GM19043 (cell line): ENCODE data around the gene CCDC136.

ENCODE experiments used
- ATAC-seq: cut with Tn5 transposase; IDR thresholded peaks from one replicate; pipeline ENCODE4 v1.9.1; 2021; ENCODE audit warnings: low read depth; ENCODE audit not compliant: unreplicated experiment

The CCDC136 gene

DNA sequence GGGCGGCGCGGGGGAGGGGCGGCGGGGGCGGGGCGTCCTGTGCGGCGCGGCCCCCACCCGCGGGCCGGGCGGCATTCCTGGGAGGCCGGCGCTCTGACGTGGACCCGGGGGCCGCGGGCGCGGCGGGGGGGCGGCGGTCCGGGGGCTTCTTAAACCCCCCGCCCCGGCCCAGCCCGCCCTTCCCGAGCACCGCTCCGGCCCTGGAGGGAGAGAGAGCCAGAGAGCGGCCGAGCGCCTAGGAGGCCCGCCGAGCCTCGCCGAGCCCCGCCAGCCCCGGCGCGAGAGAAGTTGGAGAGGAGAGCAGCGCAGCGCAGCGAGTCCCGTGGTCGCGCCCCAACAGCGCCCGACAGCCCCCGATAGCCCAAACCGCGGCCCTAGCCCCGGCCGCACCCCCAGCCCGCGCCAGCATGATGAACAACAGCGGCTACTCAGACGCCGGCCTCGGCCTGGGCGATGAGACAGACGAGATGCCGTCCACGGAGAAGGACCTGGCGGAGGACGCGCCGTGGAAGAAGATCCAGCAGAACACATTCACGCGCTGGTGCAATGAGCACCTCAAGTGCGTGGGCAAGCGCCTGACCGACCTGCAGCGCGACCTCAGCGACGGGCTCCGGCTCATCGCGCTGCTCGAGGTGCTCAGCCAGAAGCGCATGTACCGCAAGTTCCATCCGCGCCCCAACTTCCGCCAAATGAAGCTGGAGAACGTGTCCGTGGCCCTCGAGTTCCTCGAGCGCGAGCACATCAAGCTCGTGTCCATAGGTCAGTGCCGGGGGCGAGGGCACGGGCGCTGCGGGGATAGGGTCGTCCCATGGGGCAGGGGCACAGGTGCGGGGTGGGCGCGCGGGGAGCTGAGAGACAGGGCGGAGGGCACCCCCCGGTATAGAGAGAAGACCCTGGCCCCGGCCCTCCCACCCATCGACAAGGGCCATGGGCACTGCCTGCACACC lies 38.7 kb downstream of the CCDC136 start, which contains the start of gene FLNC:
Gene FLNC, plus strand, starts transcription at position 176 of the 947 bp plus-strand sequence. Its CDS starts 232 bp downstream, at position 408.
- ATAC-seq = no peak

- ATAC-seq = no peak
Measured at GRCh38 chr7:128831178-128831993, 39.6 kb downstream of the CCDC136 start.

- ATAC-seq = no peak
Measured at GRCh38 chr7:128831994-128832879, 40.5 kb downstream of the CCDC136 start.

- no peak for ATAC-seq
Measured at GRCh38 chr7:128832880-128833147, 41.0 kb downstream of the CCDC136 start.

DNA sequence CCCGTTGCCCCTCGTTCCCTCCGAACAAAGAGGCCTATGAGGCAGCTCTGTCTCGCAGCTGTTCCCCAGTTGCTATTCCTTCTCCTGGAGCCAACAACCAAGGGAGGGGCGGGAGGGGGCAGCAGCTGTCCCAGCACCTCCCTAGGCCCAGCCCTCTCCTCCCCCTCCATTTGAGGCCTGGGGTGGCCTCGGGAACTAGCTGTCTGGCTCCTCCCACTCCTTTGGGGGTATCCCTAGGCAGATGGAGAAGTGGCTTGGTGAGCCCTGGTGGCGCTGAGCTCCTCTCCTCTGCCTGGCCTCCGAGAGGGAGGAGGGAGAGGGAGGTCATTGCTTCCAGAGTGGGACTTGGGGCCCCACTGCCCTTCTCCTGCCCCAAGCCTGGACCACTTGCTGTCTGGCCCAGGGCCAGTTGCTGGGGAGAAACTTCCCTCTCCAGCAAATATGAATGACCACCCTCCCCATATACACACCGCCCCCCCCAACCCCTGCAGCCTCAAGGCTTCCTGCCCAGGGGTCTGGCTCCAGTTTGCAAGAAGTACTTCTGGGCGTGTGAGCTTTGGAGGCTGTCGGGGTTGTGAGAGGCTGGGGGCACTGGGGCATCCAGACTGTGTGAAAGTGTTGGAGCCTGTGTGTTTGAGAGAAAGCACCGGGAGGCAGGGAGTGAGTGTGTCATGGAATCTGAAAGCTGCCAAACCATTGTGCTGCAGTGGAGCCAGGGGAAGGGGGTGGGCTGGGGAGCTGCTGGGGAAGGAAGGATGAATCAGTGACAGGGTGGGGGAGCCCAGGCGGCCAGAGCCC lies 41.6 kb downstream of the CCDC136 start:
- ATAC-seq = no peak

DNA sequence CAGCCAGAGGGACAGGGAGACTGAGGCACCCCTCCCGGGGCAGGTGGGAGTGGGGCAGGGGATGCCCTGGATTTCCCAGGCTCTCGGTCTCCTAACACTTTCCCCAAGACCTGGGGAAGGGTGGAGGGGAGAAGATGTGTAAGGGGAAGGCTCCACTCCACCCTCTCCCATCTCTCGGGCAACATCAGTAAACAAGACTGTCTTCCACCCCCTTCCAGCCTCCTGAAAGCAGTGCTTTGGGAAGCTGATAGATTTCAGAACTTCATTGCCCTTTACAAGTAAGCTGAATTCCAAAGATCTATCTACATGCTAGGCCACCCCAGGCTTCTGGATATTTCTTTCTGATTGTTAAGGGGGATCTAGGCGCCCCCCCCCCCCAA lies 42.2 kb downstream of the CCDC136 start:
- ATAC-seq = no peak

DNA sequence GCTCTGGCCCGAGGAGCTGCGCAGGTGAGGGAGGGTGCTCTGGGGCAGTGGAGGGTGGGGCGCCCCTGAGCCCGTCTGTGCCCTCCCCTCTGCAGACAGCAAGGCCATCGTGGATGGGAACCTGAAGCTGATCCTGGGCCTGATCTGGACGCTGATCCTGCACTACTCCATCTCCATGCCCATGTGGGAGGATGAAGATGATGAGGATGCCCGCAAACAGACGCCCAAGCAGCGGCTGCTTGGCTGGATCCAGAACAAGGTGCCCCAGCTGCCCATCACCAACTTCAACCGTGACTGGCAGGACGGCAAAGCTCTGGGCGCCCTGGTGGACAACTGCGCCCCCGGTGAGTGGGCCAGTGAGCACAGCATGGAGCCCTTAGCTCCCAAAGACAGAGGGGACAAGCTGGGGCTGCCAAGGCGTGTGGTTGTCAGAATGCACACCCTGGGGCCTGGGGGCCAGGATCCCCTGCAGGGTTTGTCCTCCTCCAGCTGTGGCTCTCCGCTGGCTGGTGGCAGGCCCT lies 43.5 kb downstream of the CCDC136 start:
- no peak for ATAC-seq

DNA sequence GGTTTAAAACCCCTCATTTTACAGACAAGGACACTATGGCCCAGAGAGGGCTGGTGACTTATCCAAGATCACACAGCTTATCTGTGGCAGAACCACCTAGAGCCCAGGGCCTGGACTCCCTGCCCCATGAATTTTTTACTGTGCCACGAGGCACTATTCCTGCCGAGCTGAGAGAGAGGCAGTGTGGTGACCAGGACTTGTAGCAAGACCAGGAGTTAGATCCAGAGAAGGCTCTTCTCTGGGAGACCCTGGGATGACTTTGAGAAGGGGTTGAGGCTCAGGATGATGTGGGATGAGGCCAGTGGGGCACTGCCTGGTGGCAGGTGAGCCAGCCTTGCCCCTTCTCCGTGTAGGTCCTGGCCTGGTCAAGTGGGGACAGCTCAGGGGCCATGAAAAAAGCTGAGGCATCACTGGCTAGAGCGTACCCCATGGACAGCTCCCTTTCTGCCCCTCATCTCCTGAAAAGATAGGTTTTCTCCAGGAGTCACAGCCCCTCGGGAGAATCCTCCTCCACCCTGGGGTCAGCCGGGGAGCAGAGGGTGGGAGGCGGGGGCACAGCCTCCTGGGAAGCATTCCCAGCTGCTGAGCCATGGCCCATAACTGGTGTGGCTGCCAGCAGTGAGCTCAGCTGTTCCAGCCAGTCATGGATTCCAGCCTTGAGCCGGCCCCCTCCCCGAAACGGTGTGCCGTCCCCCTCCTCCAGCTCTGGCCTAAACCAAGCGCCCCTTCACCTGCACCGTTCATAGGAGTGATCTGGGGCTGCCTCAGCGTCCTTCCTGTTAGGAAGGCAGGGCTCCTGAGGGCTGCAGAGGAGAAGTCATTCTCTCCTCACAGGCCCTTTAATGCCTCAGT lies 44.2 kb downstream of the CCDC136 start:
- ATAC-seq = no peak

- no peak for ATAC-seq
Measured at GRCh38 chr7:128836729-128837348, 45.1 kb downstream of the CCDC136 start.

DNA sequence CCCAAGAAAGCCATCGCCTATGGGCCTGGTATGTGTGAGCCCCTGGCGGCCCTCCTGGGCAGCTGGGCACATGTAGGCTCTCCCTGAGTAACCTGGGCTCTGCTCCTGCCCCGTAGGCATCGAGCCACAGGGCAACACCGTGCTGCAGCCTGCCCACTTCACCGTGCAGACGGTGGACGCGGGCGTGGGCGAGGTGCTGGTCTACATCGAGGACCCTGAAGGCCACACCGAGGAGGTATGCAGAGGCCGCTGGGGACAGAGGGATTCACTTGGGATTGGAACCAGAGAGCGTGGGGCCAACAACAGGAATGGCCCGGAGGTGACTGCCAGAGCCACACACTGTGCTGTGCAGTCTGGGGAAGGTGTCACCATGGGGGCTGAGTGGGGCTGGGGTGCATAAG lies 45.8 kb downstream of the CCDC136 start:
- ATAC-seq = no peak

GRCh38 chr7:128838109-128838779 lies 46.5 kb downstream of the CCDC136 start:
- ATAC-seq = no peak

DNA sequence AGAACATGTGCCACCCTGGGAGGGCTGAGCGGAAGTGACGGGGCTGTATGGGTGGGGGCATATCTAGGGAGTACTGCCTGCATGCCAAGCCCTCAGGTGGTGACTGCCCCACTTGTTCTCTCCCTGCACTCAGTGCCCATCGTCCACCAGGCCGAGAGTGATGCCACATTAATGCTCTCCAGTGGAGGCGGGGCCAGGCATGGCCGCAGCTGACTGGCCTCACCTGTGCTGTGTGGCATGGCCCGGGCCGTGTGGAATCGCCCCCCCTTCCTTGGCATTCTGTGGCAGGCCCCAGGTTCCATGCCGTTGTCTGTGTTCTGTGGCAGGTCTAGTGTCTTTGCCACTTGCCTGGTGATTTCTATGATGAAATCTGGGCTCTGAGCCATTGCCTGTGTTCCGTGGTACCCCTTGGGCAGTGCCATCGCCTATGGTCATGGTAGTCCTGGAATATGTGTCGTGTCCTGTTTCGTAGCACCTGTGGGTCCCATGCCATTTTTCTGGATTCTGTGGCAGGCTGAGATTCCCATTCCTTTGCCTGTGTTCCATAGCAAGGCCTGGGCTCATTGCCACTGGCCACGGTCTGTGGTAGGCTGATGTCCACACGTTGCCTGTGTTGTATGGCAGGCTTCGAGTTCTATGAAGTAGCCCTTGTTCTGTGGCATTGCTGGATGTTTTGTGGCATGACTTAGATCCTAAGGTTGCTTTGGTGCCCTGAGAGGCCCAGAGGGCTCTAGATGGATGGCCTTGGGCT lies 47.4 kb downstream of the CCDC136 start:
- no peak for ATAC-seq

- no peak for ATAC-seq
Measured at GRCh38 chr7:128839751-128840177, 48.0 kb downstream of the CCDC136 start.

- ATAC-seq = no peak
Measured at GRCh38 chr7:128840326-128841170, 48.8 kb downstream of the CCDC136 start.

GRCh38 chr7:128841171-128841690 lies 49.5 kb downstream of the CCDC136 start:
- no peak for ATAC-seq
